ENCODE results near the gene PLA2G3. TPM values are rescaled to one million over a fixed set of nuclear protein-coding genes. Genes with fewer than 3 reads are reported as not detected.

The PLA2G3 gene
- total and polyA plus RNA-seq, 2 of the 13 experiments (the other 11 are each of a cell fraction or from before 2014, with no cell fraction given) = 0.12 to 0.42 TPM

- no peak for DNase-seq (ENCODE audit: low spot score)
- no peaks in the 10 kb centered on the region for H4K20me1 ChIP-seq (ENCODE audit: insufficient read depth, low read length)
- ATAC-seq = no peak
- H3K9ac ChIP-seq (ENCODE audit: insufficient read depth, low read depth, low read length) = no peak overlapping the region
- no peaks in the 10 kb centered on the region for H3K79me2 ChIP-seq (ENCODE audit: insufficient read depth, low read length)
- POLR2A ChIA-PET = interaction anchor here (1.4 to 1.7 kb wide), 2 partner anchors 12 to 63 kb away, joined by 3 to 4 read pairs; partner anchors contain the start of gene SMTN
- BruUV-seq (replicated peaks) = no TSS peak
- H3K36me3 ChIP-seq (replicated peaks in 1 of 2; ENCODE audit: control insufficient read depth in 1 of 2, insufficient read depth in 2 of 2, low read length in 2 of 2) = no peaks in the 10 kb centered on the region
- CTCF ChIA-PET (ENCODE audit: low intra/inter-chr PET ratio, low total read pairs) = no interaction called here
- intact Hi-C loops (cut with micrococcal nuclease; ENCODE audit: unreplicated experiment) = no loop called here
- H3K27ac ChIP-seq (ENCODE audit: extremely low read length, insufficient read depth, low read length) = no peak overlapping the region
- no peak for TF ChIP-seq U2AF2 (IDR thresholded peaks at IDR 0.05; ENCODE audit: low read depth, low read length)
- 0 out of 2 replicates have a peak, but pooled peaks have one; percentile 38 for TF ChIP-seq ZNF317 (CRISPR knock-in tag; IDR thresholded peaks at IDR 0.05)
- TF ChIP-seq FOSL2 (CRISPR knock-in tag; IDR thresholded peaks at IDR 0.05) = peak; percentile 71
- peaks cover 4 to 35% of the 10 kb centered on the region in 2 experiments; a peak in 4 of 5 replicates for H3K27me3 ChIP-seq (ENCODE audit: control insufficient read depth in 1 of 2, insufficient read depth in 2 of 2, low read length in 2 of 2)
- H3K9me3 ChIP-seq (ENCODE audit: low read length) = no peaks in the 10 kb centered on the region
- no peak overlapping the region for H3K4me3 ChIP-seq (replicated peaks in 1 of 3; ENCODE audit: insufficient read depth in 1 of 3, low read depth in 2 of 3, low read length in 3 of 3)
- no peak overlapping the region for H2AFZ ChIP-seq (ENCODE audit: low read length)
- no peak for FAIRE-seq
- in situ Hi-C loops (cut with HindIII; ENCODE audit: extremely low pct_ligation_motif_present, low pct_unique_long_range_greater_than_20kb) = loop anchor here (5.0 to 10.0 kb wide), 2 partner anchors 42 to 179 kb away; partner anchors contain the start of genes MORC2 and TUG1
- no peak overlapping the region for H3K4me2 ChIP-seq (ENCODE audit: low read depth, low read length)
- H3K4me1 ChIP-seq (ENCODE audit: insufficient read depth, low read length) = peaks cover 8% of the 10 kb centered on the region
These were observed 3.9 kb upstream of the PLA2G3 start for GRCh38 chr22:31144223-31144622.

- Histone ChIP-seq H3K4me1 (ENCODE audit: insufficient read depth, low read length) (0 out of 2 replicates have a peak, but pooled peaks cover 1% of the 10 kb centered on the region), H3K36me3 (replicated peaks in 1 of 2; ENCODE audit: control insufficient read depth in 1 of 2, insufficient read depth in 2 of 2, low read length in 2 of 2) (no peaks in the 10 kb centered on the region), H2AFZ (ENCODE audit: low read length) (no peak overlapping the region), H3K9ac (ENCODE audit: insufficient read depth, low read depth, low read length) (no peak overlapping the region), H3K9me3 (ENCODE audit: low read length) (no peaks in the 10 kb centered on the region), H3K4me2 (ENCODE audit: low read depth, low read length) (no peak overlapping the region), H3K27me3 (ENCODE audit: control insufficient read depth in 1 of 2, insufficient read depth in 2 of 2, low read length in 2 of 2) (peaks cover 4 to 42% of the 10 kb centered on the region in 2 experiments; a peak in 4 of 5 replicates), H3K4me3 (replicated peaks in 1 of 3; ENCODE audit: insufficient read depth in 1 of 3, low read depth in 2 of 3, low read length in 3 of 3) (no peak overlapping the region), H3K79me2 (ENCODE audit: insufficient read depth, low read length) (no peaks in the 10 kb centered on the region), H3K27ac (ENCODE audit: extremely low read length, insufficient read depth, low read length) (no peak overlapping the region), H4K20me1 (ENCODE audit: insufficient read depth, low read length) (no peaks in the 10 kb centered on the region)
- no peak for FAIRE-seq
- intact Hi-C loops (cut with micrococcal nuclease; ENCODE audit: unreplicated experiment) = no loop called here
- no peak for DNase-seq (ENCODE audit: low spot score)
- in situ Hi-C loops (cut with HindIII; ENCODE audit: extremely low pct_ligation_motif_present, low pct_unique_long_range_greater_than_20kb) = loop anchor here (5.0 to 10.0 kb wide), 2 partner anchors 41 to 179 kb away; partner anchors contain the start of genes MORC2 and TUG1
- no TSS peak for BruUV-seq (replicated peaks)
- ChIA-PET POLR2A (interaction anchor here (1.7 kb wide), 1 partner anchor 62 kb away, joined by 4 read pairs; the partner anchor contains the start of gene SMTN), CTCF (ENCODE audit: low intra/inter-chr PET ratio, low total read pairs) (no interaction called here)
- 32% methylated on average over 3 of the region's 3 CpGs for WGBS (ENCODE audit: low lambda C conversion rate)
- ATAC-seq = no peak
- no peak for TF ChIP-seq ATF5 (CRISPR knock-in tag; IDR thresholded peaks at IDR 0.05; ENCODE audit: low read depth)
- TF ChIP-seq PAF1 (CRISPR knock-in tag; IDR thresholded peaks at IDR 0.05) = no peak
- TF ChIP-seq PRDM15 (CRISPR knock-in tag; IDR thresholded peaks at IDR 0.05) = no peak
- no peak for TF ChIP-seq HMG20B (CRISPR knock-in tag; conservative IDR thresholded peaks at IDR 0.05)
- no peak for TF ChIP-seq ZNF546 (CRISPR knock-in tag; conservative IDR thresholded peaks at IDR 0.05)
- no peak for TF ChIP-seq ARNTL (CRISPR knock-in tag; IDR thresholded peaks at IDR 0.05)
- TF ChIP-seq MNT (IDR thresholded peaks at IDR 0.05) = no peak
- no peak for TF ChIP-seq CBX1 (IDR thresholded peaks at IDR 0.05; ENCODE audit: low read depth)
- TF ChIP-seq ZBTB14 (CRISPR knock-in tag; IDR thresholded peaks at IDR 0.05) = no peak
These were observed 3.2 kb upstream of the PLA2G3 start for GRCh38 chr22:31143537-31143936.
